PC-9 (cell line): ENCODE measurements around the gene TANK. TPM values are rescaled to one million over a fixed set of nuclear protein-coding genes. Genes with fewer than 3 reads are reported as not detected.
"Not testable (repeated sequence)": the region's sequence is repeated elsewhere in the genome, so short reads cannot be mapped to it uniquely, and the experiment has no call there.

Experiments
- BruUV-seq: library from RNA; stranded (reverse); fragments of 400-500 nt; replicated peaks from 2 replicates; lab custom pipeline; 2021; lab: Mats Ljungman, UMichigan
- CTCF ChIA-PET: fragments of 300-600 bp; sonication (Branson Sonifier 250); formaldehyde crosslinking; loops from one replicate; lab custom pipeline; 2022; ENCODE audit warnings: antibody characterized with exemption; lab: Charles Lee
- POLR2A ChIA-PET: fragments of 300-600 bp; sonication (Branson Sonifier 250); formaldehyde crosslinking; loops from one replicate; lab custom pipeline; 2022; ENCODE audit warnings: antibody characterized with exemption; ENCODE audit not compliant: unreplicated experiment; lab: Charles Lee
- DNase-seq, 2 experiments: peaks; one replicate each; pipeline versions ENCODE4 v3.0.0 to v3.0.0-alpha.2; 2015 to 2022; ENCODE audit warnings: mixed read lengths in 1 of 2
- H2AFZ ChIP-seq: fragments of 200-600 bp; sonication (generic); 2 replicates; pipeline ENCODE4 v1.8.1; 2017; ENCODE audit warnings: antibody characterized with exemption
- H3F3A ChIP-seq: fragments of 200-600 bp; sonication (generic); 2 replicates; pipeline ENCODE4 v1.8.1; 2017; ENCODE audit warnings: antibody characterized with exemption, mild to moderate bottlenecking, low read depth; ENCODE audit not compliant: insufficient read depth
- H3K27ac ChIP-seq: fragments of 200-600 bp; sonication (generic); 2 replicates; pipeline ENCODE4 v1.6.1; 2016; ENCODE audit warnings: mixed run types
- H3K27me3 ChIP-seq: fragments of 200-600 bp; sonication (generic); 2 replicates; pipeline ENCODE4 v1.6.1; 2016; ENCODE audit warnings: low read depth, mixed run types; ENCODE audit not compliant: insufficient read depth
- H3K36me3 ChIP-seq: fragments of 200-600 bp; sonication (generic); 2 replicates; pipeline ENCODE4 v1.6.1; 2016; ENCODE audit warnings: low read depth, mixed run types
- H3K4me1 ChIP-seq: fragments of 200-600 bp; sonication (generic); replicated peaks from 2 replicates; pipeline ENCODE4 v1.6.1; 2016; ENCODE audit warnings: mixed run types; ENCODE audit not compliant: insufficient read depth
- H3K4me2 ChIP-seq: fragments of 200-600 bp; sonication (generic); 2 replicates; pipeline ENCODE4 v1.6.1; 2017; ENCODE audit warnings: mixed run types
- H3K4me3 ChIP-seq: fragments of 200-600 bp; sonication (generic); 2 replicates; pipeline ENCODE4 v1.6.1; 2016; ENCODE audit warnings: mixed run types
- H3K79me2 ChIP-seq: fragments of 200-600 bp; sonication (generic); 2 replicates; pipeline ENCODE4 v1.6.1; 2017; ENCODE audit warnings: low read depth, mixed run types
- H3K9me2 ChIP-seq: fragments of 200-600 bp; sonication (generic); 2 replicates; pipeline ENCODE4 v1.8.1; 2017; ENCODE audit warnings: mild to moderate bottlenecking; ENCODE audit not compliant: insufficient read depth
- H3K9me3 ChIP-seq: fragments of 200-600 bp; sonication (generic); 2 replicates; pipeline ENCODE4 v1.8.1; 2016; ENCODE audit warnings: low read depth; ENCODE audit not compliant: insufficient read depth
- H4K20me1 ChIP-seq: fragments of 200-600 bp; sonication (generic); 2 replicates; pipeline ENCODE4 v1.8.1; 2017; ENCODE audit not compliant: insufficient read depth
- CTCF ChIP-seq: fragments of 200-600 bp; sonication (generic); conservative IDR thresholded peaks from 2 replicates; pipeline ENCODE4 v1.6.1; 2017; ENCODE audit warnings: mixed run types, antibody characterized with exemption, mild to moderate bottlenecking, moderate library complexity
- EZH2 ChIP-seq: fragments of 200-600 bp; sonication (generic); IDR thresholded peaks from 2 replicates; pipeline ENCODE4 v1.8.0; 2017; ENCODE audit warnings: antibody characterized with exemption, low read depth
- intact Hi-C: fragments of 100-400 bp; cut with micrococcal nuclease; formaldehyde crosslinking; loops from one replicate; pipeline ENCODE4 v1.10.0; 2022; ENCODE audit not compliant: unreplicated experiment
- total RNA-seq: library from RNA; stranded (reverse); gene quantifications from 2 replicates; pipeline ENCODE4 v1.2.3, GENCODE V29; 2021

Gene TANK
- total RNA-seq, 1 experiment from 2014 or later = 46.1 TPM

GRCh38 chr2:161131804-161132203, 28.4 kb upstream of the TANK start:
- peaks cover 10% of the 10 kb centered on the region for H3F3A ChIP-seq
- H3K4me3 ChIP-seq = no peak overlapping the region
- CTCF ChIA-PET = no interaction called here
- POLR2A ChIA-PET = interaction anchor here (0.6 kb wide), 1 partner anchor 18 kb away, joined by 3 read pairs; no protein-coding TSS in a partner anchor
- H2AFZ ChIP-seq = no peak overlapping the region
- no peaks in the 10 kb centered on the region for H3K9me3 ChIP-seq
- peaks cover 47% of the 10 kb centered on the region for H3K4me1 ChIP-seq
- DNase-seq = no peak
- no peaks in the 10 kb centered on the region for H4K20me1 ChIP-seq
- no peak overlapping the region for H3K4me2 ChIP-seq
- H3K79me2 ChIP-seq = no peaks in the 10 kb centered on the region
- H3K9me2 ChIP-seq = no peaks in the 10 kb centered on the region
- no peaks in the 10 kb centered on the region for H3K36me3 ChIP-seq
- TF ChIP-seq CTCF (no peak), EZH2 (no peak)
- H3K27me3 ChIP-seq = no peaks in the 10 kb centered on the region
- intact Hi-C loops = no loop called here
- BruUV-seq = no TSS peak
- H3K27ac ChIP-seq = no peak overlapping the region

- DNase-seq, H3K79me2 ChIP-seq, intact Hi-C loops, H3K9me2 ChIP-seq, H2AFZ ChIP-seq, H4K20me1 ChIP-seq, H3F3A ChIP-seq, POLR2A ChIA-PET, CTCF ChIA-PET, H3K9me3 ChIP-seq, H3K27me3 ChIP-seq, BruUV-seq, H3K27ac ChIP-seq, H3K4me2 ChIP-seq, H3K36me3 ChIP-seq, H3K4me3 ChIP-seq: not testable (repeated sequence)
- peaks cover 51% of the 10 kb centered on the region for H3K4me1 ChIP-seq
Measured at GRCh38 chr2:161132384-161132783, 27.8 kb upstream of the TANK start.

- Histone ChIP-seq H3K4me3 (no peak overlapping the region), H3K27ac (no peak overlapping the region), H3K4me1 (peaks cover 49% of the 10 kb centered on the region), H2AFZ (no peak overlapping the region), H3K4me2 (no peak overlapping the region), H3K36me3 (no peaks in the 10 kb centered on the region), H3K79me2 (no peaks in the 10 kb centered on the region), H3F3A (peaks cover 10% of the 10 kb centered on the region), H3K27me3 (no peaks in the 10 kb centered on the region), H3K9me2 (no peaks in the 10 kb centered on the region), H3K9me3 (no peaks in the 10 kb centered on the region), H4K20me1 (no peaks in the 10 kb centered on the region)
- ChIA-PET CTCF (no interaction called here), POLR2A (no interaction called here)
- intact Hi-C loops = no loop called here
- TF ChIP-seq EZH2 (no peak), CTCF (no peak)
- no TSS peak for BruUV-seq
- DNase-seq = no peak
Measured at GRCh38 chr2:161133366-161133765, 26.9 kb upstream of the TANK start.
